Stimulated activated CD4-positive, alpha-beta T cell treated with anti-CD3 and anti-CD28 coated beads, Interleukin-4, amount 100 ng/mL, for 48 hours (primary cell): Measurements from ENCODE around the gene TCERG1L.

Experiments used
- DNase-seq, 2 donors: peaks; one replicate each; pipeline ENCODE4 v3.0.0-alpha.2; 2020; ENCODE audit warnings: low read depth in 2 of 2

TCERG1L gene

GRCh38 chr10:131124945-131125344 lies 186.6 kb downstream of the TCERG1L start:
- DNase-seq = no peak

GRCh38 chr10:131123496-131123895 lies 188.0 kb downstream of the TCERG1L start:
- DNase-seq = no peak

GRCh38 chr10:131121511-131122035 lies 189.9 kb downstream of the TCERG1L start:
- no peak for DNase-seq

- DNase-seq = no peak
These were observed 191.7 kb downstream of the TCERG1L start for GRCh38 chr10:131119626-131120355.

- no peak for DNase-seq
These were observed 193.9 kb downstream of the TCERG1L start for GRCh38 chr10:131117416-131118212.

- no peak for DNase-seq
These were observed 194.5 kb downstream of the TCERG1L start for GRCh38 chr10:131116991-131117375.

GRCh38 chr10:131116216-131116990 lies 195.1 kb downstream of the TCERG1L start:
- no peak for DNase-seq

- no peak for DNase-seq
These were observed 195.7 kb downstream of the TCERG1L start for GRCh38 chr10:131115801-131116200.

- no peak for DNase-seq
These were observed 196.2 kb downstream of the TCERG1L start for GRCh38 chr10:131115321-131115720.

GRCh38 chr10:131114846-131115245 lies 196.7 kb downstream of the TCERG1L start:
- no peak for DNase-seq

- no peak for DNase-seq
These were observed 197.7 kb downstream of the TCERG1L start for GRCh38 chr10:131113709-131114291.

GRCh38 chr10:131113165-131113564 lies 198.4 kb downstream of the TCERG1L start:
- no peak for DNase-seq

GRCh38 chr10:131112691-131113090 lies 198.8 kb downstream of the TCERG1L start:
- no peak for DNase-seq

- no peak for DNase-seq
These were observed 199.9 kb downstream of the TCERG1L start for GRCh38 chr10:131111471-131112080.

- no peak for DNase-seq
These were observed 200.5 kb downstream of the TCERG1L start for GRCh38 chr10:131111007-131111406.

GRCh38 chr10:131110241-131110783 lies 201.2 kb downstream of the TCERG1L start:
- DNase-seq = no peak

- no peak for DNase-seq
These were observed 201.8 kb downstream of the TCERG1L start for GRCh38 chr10:131109726-131110125.

- DNase-seq = no peak
These were observed 202.2 kb downstream of the TCERG1L start for GRCh38 chr10:131109291-131109690.

- no peak for DNase-seq
These were observed 203.6 kb downstream of the TCERG1L start for GRCh38 chr10:131107970-131108369.

- no peak for DNase-seq
These were observed 208.8 kb downstream of the TCERG1L start for GRCh38 chr10:131102676-131103075.

GRCh38 chr10:131102147-131102546 lies 209.4 kb downstream of the TCERG1L start:
- DNase-seq = no peak
